GM12891 (cell line): Measurements from ENCODE around the gene CREB3L1.

Experiments
- PAX5 ChIP-seq: IDR thresholded peaks from 2 replicates; pipeline ENCODE4 v1.6.1; 2011; ENCODE audit warnings: low read length, moderate library complexity, mild to moderate bottlenecking; ENCODE audit not compliant: insufficient read depth, severe bottlenecking
- POLR2A ChIP-seq: IDR thresholded peaks from 2 replicates; pipeline ENCODE4 v1.6.1; 2011; ENCODE audit warnings: low read depth, low read length, control low read depth
- POLR2AphosphoS5 ChIP-seq: IDR thresholded peaks from 2 replicates; pipeline ENCODE4 v1.6.1; 2011; ENCODE audit warnings: low read depth, low read length, control low read depth
- POU2F2 ChIP-seq: IDR thresholded peaks from 2 replicates; pipeline ENCODE4 v1.6.1; 2011; ENCODE audit warnings: low read depth, mild to moderate bottlenecking, control low read depth, low read length, moderate library complexity
- SPI1 ChIP-seq: IDR thresholded peaks from 2 replicates; pipeline ENCODE4 v1.6.1; 2011; ENCODE audit warnings: low read depth, low read length, control low read depth
- TAF1 ChIP-seq: IDR thresholded peaks from 2 replicates; pipeline ENCODE4 v1.6.1; 2011; ENCODE audit warnings: low read depth, low read length, control low read depth

- TF ChIP-seq TAF1 (no peak), POLR2AphosphoS5 (no peak), POLR2A (no peak), POU2F2 (no peak), PAX5 (no peak), SPI1 (no peak)
These were observed 43.2 kb upstream of the CREB3L1 start for GRCh38 chr11:46234311-46234710.
